ENCODE data around the gene TMEM52.

The TMEM52 gene

DNA sequence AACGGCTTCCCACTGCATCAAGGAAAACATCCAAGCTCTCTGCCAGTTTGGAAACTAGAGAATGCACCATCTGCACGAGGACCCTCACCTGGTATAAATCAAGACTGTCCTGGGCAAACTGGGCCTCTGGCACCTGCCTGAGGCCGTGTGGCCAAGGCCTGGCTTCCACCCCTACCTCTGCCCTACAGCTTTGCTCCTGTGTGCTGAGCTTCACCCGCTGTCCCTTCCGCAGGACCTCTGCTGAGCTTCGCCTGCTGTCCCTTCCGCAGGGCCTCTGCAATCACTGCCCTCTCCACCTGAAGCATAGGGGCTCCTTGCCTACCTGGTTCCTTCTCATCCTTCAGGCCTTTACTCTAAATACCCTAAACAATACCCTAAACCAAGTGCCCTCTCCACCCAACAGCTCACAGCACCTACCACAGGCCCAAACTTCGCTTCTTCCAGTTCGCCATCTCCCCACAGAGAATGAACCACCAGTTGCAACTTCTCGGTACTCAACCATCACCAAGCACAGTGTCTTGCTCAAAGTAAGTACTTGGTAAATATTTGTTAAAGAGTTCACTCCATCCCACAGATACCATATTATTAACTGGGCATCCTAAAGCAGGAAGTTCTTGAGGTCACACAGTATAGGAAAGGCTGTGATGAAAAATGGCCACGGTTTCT is 46.6 kb downstream of the TMEM52 start:
- DNase-seq (ENCODE audit: low read depth), result no peak

DNA sequence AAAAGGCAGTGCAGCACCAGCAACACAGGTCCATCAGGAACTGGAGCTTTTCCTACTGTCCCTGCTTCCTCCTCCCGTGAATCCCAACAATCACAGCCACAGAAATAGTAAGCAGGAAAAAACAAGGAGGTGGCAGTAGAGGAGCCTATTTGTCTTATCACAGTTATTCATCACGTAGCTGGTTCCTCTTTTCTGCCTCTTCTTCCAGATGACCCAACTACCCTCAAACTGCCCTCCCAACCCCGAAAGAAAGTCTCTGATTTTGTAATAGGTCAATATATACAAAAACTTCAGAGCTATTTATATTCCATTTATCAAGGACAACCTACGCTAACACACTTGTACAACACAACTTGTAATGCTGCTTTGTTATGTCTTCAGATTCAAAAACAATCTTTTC is 49.6 kb downstream of the TMEM52 start:
- DNase-seq (ENCODE audit: low read depth), result no peak

Data from stimulated activated CD8-positive, alpha-beta memory T cell treated with anti-CD3 and anti-CD28 coated beads, Interleukin-12 subunit alpha, Interleukin-12 subunit beta, amount 100 ng/mL, for 1 hour (primary cell).